IMR-90 (cell line): Measurements from ENCODE around the gene AHSG. TPM values are rescaled to one million over a fixed set of nuclear protein-coding genes. Genes with fewer than 3 reads are reported as not detected.

Experiments used
- ATAC-seq: fragments of 200-7000 bp; cut with Tn5 transposase; 2 replicates; pipeline ENCODE4 v1.9.1; 2020; ENCODE audit warnings: low read depth, mild to moderate bottlenecking, moderate library complexity
- BruUV-seq: library from RNA; stranded (reverse); fragments of 400-500 nt; replicated peaks from 2 replicates; lab custom pipeline; 2021; lab: Mats Ljungman, UMichigan
- CTCF ChIA-PET: fragments of 300-600 bp; formaldehyde crosslinking; extraction: SDS; loops from one replicate; lab custom pipeline; 2021; ENCODE audit warnings: antibody characterized with exemption; lab: Yijun Ruan, JAX
- POLR2A ChIA-PET: fragments of 300-600 bp; sonication (Branson Sonifier 250); formaldehyde crosslinking; loops from one replicate; lab custom pipeline; 2022; ENCODE audit warnings: antibody characterized with exemption; ENCODE audit not compliant: unreplicated experiment; lab: Charles Lee
- DNase-seq: peaks from one replicate; pipeline ENCODE4 v3.0.0; 2013
- H2AFZ ChIP-seq: replicated peaks from 2 replicates; pipeline ENCODE3; 2013; ENCODE audit warnings: low read length, mild to moderate bottlenecking; ENCODE audit not compliant: poor library complexity
- H2AK5ac ChIP-seq: 2 replicates; pipeline ENCODE4 v1.6.1; 2013; ENCODE audit warnings: low read depth, low read length, inconsistent platforms
- H2AK9ac ChIP-seq: replicated peaks from 2 replicates; pipeline ENCODE3; 2013; ENCODE audit warnings: mild to moderate bottlenecking, low read depth, low read length, moderate library complexity; ENCODE audit not compliant: poor library complexity
- H2BK120ac ChIP-seq: 2 replicates; pipeline ENCODE4 v1.6.1; 2013; ENCODE audit warnings: low read depth, low read length, inconsistent platforms
- H2BK15ac ChIP-seq: 3 replicates; pipeline ENCODE4 v1.6.1; 2013; ENCODE audit warnings: low read depth, low read length, inconsistent platforms
- H2BK20ac ChIP-seq: 2 replicates; pipeline ENCODE4 v1.6.1; 2013; ENCODE audit warnings: low read depth, mild to moderate bottlenecking, inconsistent platforms, low read length, moderate library complexity
- H2BK5ac ChIP-seq: 2 replicates; pipeline ENCODE4 v1.6.1; 2013; ENCODE audit warnings: mild to moderate bottlenecking, low read depth, low read length, inconsistent platforms; ENCODE audit not compliant: poor library complexity, severe bottlenecking
- H3K14ac ChIP-seq: replicated peaks from 2 replicates; pipeline ENCODE4 v1.6.1; 2013; ENCODE audit warnings: low read depth, low read length, inconsistent platforms
- H3K18ac ChIP-seq: 2 replicates; pipeline ENCODE4 v1.6.1; 2013; ENCODE audit warnings: low read depth, low read length, control low read depth
- H3K23ac ChIP-seq: 2 replicates; pipeline ENCODE4 v1.6.1; 2013; ENCODE audit warnings: low read depth, low read length, inconsistent platforms
- H3K27ac ChIP-seq: 2 replicates; pipeline ENCODE4 v1.5.1; 2013; ENCODE audit warnings: mild to moderate bottlenecking, control low read depth, low read length; ENCODE audit not compliant: insufficient read depth
- H3K27me3 ChIP-seq: 2 replicates; pipeline ENCODE4 v1.6.1; 2013; ENCODE audit warnings: low read length; ENCODE audit not compliant: control insufficient read depth, insufficient read depth
- H3K36me3 ChIP-seq: 2 replicates; pipeline ENCODE4 v1.6.1; 2013; ENCODE audit warnings: low read length, mixed read lengths; ENCODE audit not compliant: control insufficient read depth, insufficient read depth
- H3K4ac ChIP-seq: 2 replicates; pipeline ENCODE4 v1.6.1; 2013; ENCODE audit warnings: low read depth, low read length, inconsistent platforms
- H3K4me1 ChIP-seq: 2 replicates; pipeline ENCODE4 v1.6.1; 2013; ENCODE audit warnings: low read length, mixed read lengths; ENCODE audit not compliant: control insufficient read depth, insufficient read depth
- H3K4me2 ChIP-seq: 2 replicates; pipeline ENCODE4 v1.6.1; 2013; ENCODE audit warnings: low read depth, mild to moderate bottlenecking, control low read depth, low read length, moderate library complexity
- H3K4me3 ChIP-seq: 2 replicates; pipeline ENCODE4 v1.5.1; 2013; ENCODE audit warnings: low read depth, mild to moderate bottlenecking, control low read depth, low read length, moderate library complexity; ENCODE audit not compliant: insufficient read depth
- H3K56ac ChIP-seq: 2 replicates; pipeline ENCODE4 v1.6.1; 2013; ENCODE audit warnings: low read length, inconsistent platforms; ENCODE audit not compliant: insufficient read depth; ENCODE audit errors: extremely low read depth
- H3K79me1 ChIP-seq, 2 experiments: 2 replicates each; pipeline ENCODE4 v1.6.1; 2013; ENCODE audit warnings: low read length in 2 of 2, inconsistent platforms in 1 of 2, low read depth in 1 of 2
- H3K9ac ChIP-seq: 2 replicates; pipeline ENCODE4 v1.6.1; 2013; ENCODE audit warnings: low read depth, low read length, control low read depth
- H3K9me1 ChIP-seq: 2 replicates; pipeline ENCODE4 v1.6.1; 2013; ENCODE audit warnings: low read length, inconsistent platforms; ENCODE audit not compliant: insufficient read depth
- H3K9me3 ChIP-seq: 2 replicates; pipeline ENCODE4 v1.6.1; 2013; ENCODE audit warnings: low read length; ENCODE audit not compliant: control insufficient read depth, insufficient read depth
- H4K20me1 ChIP-seq: 2 replicates; pipeline ENCODE4 v1.6.1; 2013; ENCODE audit warnings: low read length, inconsistent platforms; ENCODE audit not compliant: insufficient read depth
- H4K5ac ChIP-seq: 2 replicates; pipeline ENCODE4 v1.6.1; 2013; ENCODE audit warnings: mild to moderate bottlenecking, low read depth, low read length, control low read depth
- H4K8ac ChIP-seq, 2 experiments: 2 replicates each; pipeline ENCODE4 v1.6.1; 2013; ENCODE audit warnings: low read depth in 2 of 2, low read length in 2 of 2, control low read depth in 1 of 2, inconsistent platforms in 1 of 2
- H4K91ac ChIP-seq: 2 replicates; pipeline ENCODE4 v1.6.1; 2013; ENCODE audit warnings: low read depth, low read length, inconsistent platforms; ENCODE audit not compliant: insufficient read depth
- BHLHE40 ChIP-seq: fragments of 150-350 bp; IDR thresholded peaks from 2 replicates; pipeline ENCODE4 v1.6.1; 2016; ENCODE audit warnings: mild to moderate bottlenecking, low read depth, low read length
- CEBPB ChIP-seq: IDR thresholded peaks from 2 replicates; pipeline ENCODE4 v1.6.1; 2012; ENCODE audit warnings: low read depth, low read length, improper control_type of control experiment
- CHD1 ChIP-seq: IDR thresholded peaks from 2 replicates; pipeline ENCODE4 v1.6.1; 2012; ENCODE audit warnings: low read depth, low read length, improper control_type of control experiment
- FOS ChIP-seq: fragments of 150-350 bp; IDR thresholded peaks from 2 replicates; pipeline ENCODE4 v1.6.1; 2016; ENCODE audit warnings: low read depth, low read length
- MAFK ChIP-seq: IDR thresholded peaks from 2 replicates; pipeline ENCODE4 v1.6.1; 2012; ENCODE audit warnings: low read depth, low read length, improper control_type of control experiment
- MAZ ChIP-seq: IDR thresholded peaks from 2 replicates; pipeline ENCODE4 v1.6.1; 2012; ENCODE audit warnings: low read depth, mild to moderate bottlenecking, low read length, improper control_type of control experiment, moderate library complexity, borderline replicate concordance
- MXI1 ChIP-seq: IDR thresholded peaks from 2 replicates; pipeline ENCODE4 v1.6.1; 2012; ENCODE audit warnings: low read depth, mild to moderate bottlenecking, low read length, moderate library complexity, borderline replicate concordance
- NFE2L2 ChIP-seq: fragments of 150-350 bp; IDR thresholded peaks from 2 replicates; pipeline ENCODE4 v1.6.1; 2016; ENCODE audit warnings: low read depth, mild to moderate bottlenecking, low read length
- POLR2A ChIP-seq: IDR thresholded peaks from 2 replicates; pipeline ENCODE4 v1.6.1; 2012; ENCODE audit warnings: mild to moderate bottlenecking, low read depth, low read length
- RAD21 ChIP-seq: IDR thresholded peaks from 2 replicates; pipeline ENCODE4 v1.6.1; 2012; ENCODE audit warnings: low read length, improper control_type of control experiment
- RCOR1 ChIP-seq: IDR thresholded peaks from 2 replicates; pipeline ENCODE4 v1.6.1; 2012; ENCODE audit warnings: mild to moderate bottlenecking, low read length, improper control_type of control experiment; ENCODE audit not compliant: insufficient replicate concordance
- RFX5 ChIP-seq: IDR thresholded peaks from 2 replicates; pipeline ENCODE4 v1.8.0; 2012; ENCODE audit warnings: low read depth, mild to moderate bottlenecking, low read length, moderate library complexity
- SMC3 ChIP-seq: fragments of 150-350 bp; IDR thresholded peaks from 2 replicates; pipeline ENCODE4 v1.6.1; 2016; ENCODE audit warnings: low read depth, mild to moderate bottlenecking, antibody characterized with exemption, low read length, moderate library complexity
- WGBS, 2 experiments: methylation state at CpG; one replicate each; pipeline versions ENCODE4 v1.1.5 to v1.1.7; 2013; ENCODE audit warnings: missing lambda C conversion rate in 2 of 2; ENCODE audit not compliant: insufficient read length in 1 of 2; ENCODE audit errors: extremely low coverage in 2 of 2; 5-methylcytosine and 5-hydroxymethylcytosine counted together
- dilution Hi-C: fragments of 300-500 bp; cut with HindIII; formaldehyde crosslinking; loops from one replicate; pipeline ENCODE4 v1.14.3; 2018; ENCODE audit warnings: low sequenced_read_pairs; ENCODE audit not compliant: unreplicated experiment
- in situ Hi-C: fragments of 300-500 bp; cut with MboI; formaldehyde crosslinking; loops from 3 replicates; pipeline ENCODE4 v1.14.3; 2019; ENCODE audit warnings: low sequenced_read_pairs, inconsistent platforms, mixed read lengths
- intact Hi-C: fragments of 100-400 bp; cut with micrococcal nuclease; formaldehyde crosslinking; loops from 2 replicates; pipeline ENCODE4 v1.10.0; 2022
- polyA plus RNA-seq, 3 experiments: library from polyadenylated mRNA; depleted of rRNA; stranded (reverse); fragments of >200 nt; gene quantifications; 2 replicates each; pipeline ENCODE4 v1.2.3, GENCODE V29; 2012; ENCODE audit warnings: low replicate concordance in 1 of 3
- total RNA-seq: library from RNA; depleted of rRNA; stranded (reverse); fragments of >200 nt; gene quantifications from 2 replicates; pipeline ENCODE4 v1.2.3, GENCODE V29; 2012
- TF ChIP-seq, protein P1 (sequence below): conservative IDR thresholded peaks from 2 replicates; pipeline ENCODE4 v1.5.1; 2012; ENCODE audit warnings: mild to moderate bottlenecking, low read depth, low read length, improper control_type of control experiment
- TF ChIP-seq, protein P2 (sequence below): fragments of 150-350 bp; IDR thresholded peaks from 2 replicates; pipeline ENCODE4 v1.6.1; 2017; ENCODE audit warnings: mild to moderate bottlenecking, antibody characterized with exemption, low read length, low read depth
- TF ChIP-seq, protein P3 (sequence below): fragments of 150-350 bp; IDR thresholded peaks from 2 replicates; pipeline ENCODE4 v1.6.1; 2016; ENCODE audit warnings: low read depth, mild to moderate bottlenecking, low read length, moderate library complexity, borderline replicate concordance

The AHSG gene
- total and polyA plus RNA-seq, 2 of the 4 experiments (the other 2 are of a cell fraction), result not detected

DNA sequence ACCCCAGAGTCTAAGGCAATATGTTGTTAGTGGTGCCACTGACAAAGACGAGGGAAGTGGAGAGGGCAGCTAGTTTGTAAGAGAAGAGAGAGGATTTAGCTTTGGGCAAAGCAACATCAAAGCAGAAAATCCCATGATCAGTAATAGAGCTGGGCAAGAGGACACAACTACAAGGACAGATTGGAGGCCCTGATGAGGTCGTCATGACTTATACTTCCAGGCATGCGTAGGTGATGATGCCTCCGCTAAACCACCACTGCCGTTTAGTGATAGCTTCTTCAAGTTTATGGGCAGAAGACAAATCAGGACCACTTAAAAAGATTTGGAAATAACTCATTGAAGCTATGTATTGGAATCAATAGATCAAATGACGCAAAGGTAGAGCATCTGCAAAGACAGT, 55.6 kb downstream of the AHSG start:
- Histone ChIP-seq H2AK9ac (no peak overlapping the region), H3K27me3 (peaks cover 20% of the 10 kb centered on the region), H2BK15ac (no peak overlapping the region), H3K9me1 (no peaks in the 10 kb centered on the region), H2BK120ac (no peak overlapping the region), H3K9me3 (no peaks in the 10 kb centered on the region), H3K56ac (no peak overlapping the region), H3K23ac (no peak overlapping the region), H2AK5ac (no peak overlapping the region), H3K4me3 (no peak overlapping the region), H3K4ac (no peak overlapping the region), H3K79me1 (no peaks in the 10 kb centered on the region), H4K5ac (no peak overlapping the region), H2BK5ac (no peak overlapping the region), H3K27ac (no peak overlapping the region), H3K4me1 (no peaks in the 10 kb centered on the region), H3K9ac (no peak overlapping the region), H4K91ac (no peak overlapping the region), H3K14ac (no peak overlapping the region), H4K8ac (no peak overlapping the region), H3K18ac (no peak overlapping the region), H4K20me1 (no peaks in the 10 kb centered on the region), H3K36me3 (no peaks in the 10 kb centered on the region), H2BK20ac (no peak overlapping the region), H3K4me2 (no peak overlapping the region), H2AFZ (no peak overlapping the region)
- POLR2A ChIA-PET, result no interaction called here
- CTCF ChIA-PET, result no interaction called here
- in situ Hi-C loops (no loop called here), dilution Hi-C loops (no loop called here), intact Hi-C loops (no loop called here)
- no peak for TF ChIP-seq CHD1
- no peak for TF ChIP-seq RAD21
- TF ChIP-seq MAZ, result no peak
- no peak for TF ChIP-seq CEBPB
- TF ChIP-seq, protein P1, sequence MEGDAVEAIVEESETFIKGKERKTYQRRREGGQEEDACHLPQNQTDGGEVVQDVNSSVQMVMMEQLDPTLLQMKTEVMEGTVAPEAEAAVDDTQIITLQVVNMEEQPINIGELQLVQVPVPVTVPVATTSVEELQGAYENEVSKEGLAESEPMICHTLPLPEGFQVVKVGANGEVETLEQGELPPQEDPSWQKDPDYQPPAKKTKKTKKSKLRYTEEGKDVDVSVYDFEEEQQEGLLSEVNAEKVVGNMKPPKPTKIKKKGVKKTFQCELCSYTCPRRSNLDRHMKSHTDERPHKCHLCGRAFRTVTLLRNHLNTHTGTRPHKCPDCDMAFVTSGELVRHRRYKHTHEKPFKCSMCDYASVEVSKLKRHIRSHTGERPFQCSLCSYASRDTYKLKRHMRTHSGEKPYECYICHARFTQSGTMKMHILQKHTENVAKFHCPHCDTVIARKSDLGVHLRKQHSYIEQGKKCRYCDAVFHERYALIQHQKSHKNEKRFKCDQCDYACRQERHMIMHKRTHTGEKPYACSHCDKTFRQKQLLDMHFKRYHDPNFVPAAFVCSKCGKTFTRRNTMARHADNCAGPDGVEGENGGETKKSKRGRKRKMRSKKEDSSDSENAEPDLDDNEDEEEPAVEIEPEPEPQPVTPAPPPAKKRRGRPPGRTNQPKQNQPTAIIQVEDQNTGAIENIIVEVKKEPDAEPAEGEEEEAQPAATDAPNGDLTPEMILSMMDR, result no peak
- no peak for TF ChIP-seq FOS
- no peak for TF ChIP-seq MAFK
- TF ChIP-seq, protein P2, sequence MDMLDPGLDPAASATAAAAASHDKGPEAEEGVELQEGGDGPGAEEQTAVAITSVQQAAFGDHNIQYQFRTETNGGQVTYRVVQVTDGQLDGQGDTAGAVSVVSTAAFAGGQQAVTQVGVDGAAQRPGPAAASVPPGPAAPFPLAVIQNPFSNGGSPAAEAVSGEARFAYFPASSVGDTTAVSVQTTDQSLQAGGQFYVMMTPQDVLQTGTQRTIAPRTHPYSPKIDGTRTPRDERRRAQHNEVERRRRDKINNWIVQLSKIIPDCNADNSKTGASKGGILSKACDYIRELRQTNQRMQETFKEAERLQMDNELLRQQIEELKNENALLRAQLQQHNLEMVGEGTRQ, result no peak
- no peak for TF ChIP-seq RFX5
- TF ChIP-seq RCOR1, result no peak
- TF ChIP-seq, protein P3, sequence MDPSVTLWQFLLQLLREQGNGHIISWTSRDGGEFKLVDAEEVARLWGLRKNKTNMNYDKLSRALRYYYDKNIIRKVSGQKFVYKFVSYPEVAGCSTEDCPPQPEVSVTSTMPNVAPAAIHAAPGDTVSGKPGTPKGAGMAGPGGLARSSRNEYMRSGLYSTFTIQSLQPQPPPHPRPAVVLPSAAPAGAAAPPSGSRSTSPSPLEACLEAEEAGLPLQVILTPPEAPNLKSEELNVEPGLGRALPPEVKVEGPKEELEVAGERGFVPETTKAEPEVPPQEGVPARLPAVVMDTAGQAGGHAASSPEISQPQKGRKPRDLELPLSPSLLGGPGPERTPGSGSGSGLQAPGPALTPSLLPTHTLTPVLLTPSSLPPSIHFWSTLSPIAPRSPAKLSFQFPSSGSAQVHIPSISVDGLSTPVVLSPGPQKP, result no peak
- TF ChIP-seq MXI1, result no peak
- no peak for TF ChIP-seq POLR2A
- TF ChIP-seq BHLHE40, result no peak
- TF ChIP-seq NFE2L2, result no peak
- no peak for TF ChIP-seq SMC3
- no peak for DNase-seq
- ATAC-seq, result no peak
- WGBS, 2 experiments, result no CpG with 5 or more reads among the region's 6 CpGs
- BruUV-seq, result no TSS peak
